ENCODE measurements around the gene P3H2. TPM values are rescaled to one million over a fixed set of nuclear protein-coding genes. Genes with fewer than 3 reads are reported as not detected.
A peak's percentile ranks its signal among the peaks of the same experiment; 100 is the strongest.

The P3H2 gene
- total RNA-seq, 2 donors from 2014 or later = 285 to 322 TPM

DNA sequence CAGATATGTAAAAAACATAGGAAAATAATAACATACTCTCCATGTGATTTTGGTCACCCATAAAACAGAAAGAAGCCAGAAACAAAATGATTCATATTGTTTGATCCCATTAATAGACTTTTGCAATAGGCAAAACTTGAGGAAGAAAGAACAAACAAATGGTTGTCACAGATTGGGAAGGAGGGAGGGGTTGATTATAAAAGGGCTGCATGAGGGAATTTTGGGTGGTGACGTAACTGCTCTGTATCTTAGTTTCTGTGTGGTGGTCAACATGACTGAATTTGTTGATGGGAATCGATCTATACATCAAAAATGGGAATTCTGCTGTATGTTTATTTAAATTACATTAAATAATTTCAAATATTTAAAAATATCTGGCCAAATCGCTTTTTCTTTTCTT lies 86.3 kb downstream of the P3H2 start:
- Mint-ChIP-seq H3K36me3 (ENCODE audit: low read depth) (peaks cover 16% of the 10 kb centered on the region), H3K4me3 (no peak overlapping the region), H3K27ac (no peak overlapping the region), H3K4me1 (peaks cover 33% of the 10 kb centered on the region), H3K9me3 (no peaks in the 10 kb centered on the region), H3K27me3 (ENCODE audit: insufficient read depth) (no peaks in the 10 kb centered on the region)
- Histone ChIP-seq H3K9ac (ENCODE audit: extremely low read depth, low read length, poor library complexity, severe bottlenecking) (no peak overlapping the region), H3K36me3 (ENCODE audit: control insufficient read depth, insufficient read depth, low read length) (peaks cover 36% of the 10 kb centered on the region), H3K4me1 (ENCODE audit: control insufficient read depth, insufficient read depth, low read length) (peaks cover 12% of the 10 kb centered on the region), H3K27ac (ENCODE audit: low read depth, low read length) (no peak overlapping the region), H3K9me3 (ENCODE audit: control insufficient read depth, low read length) (no peaks in the 10 kb centered on the region), H3K4me3 (ENCODE audit: low read length) (no peak overlapping the region), H3K27me3 (ENCODE audit: control insufficient read depth, insufficient read depth, low read length, poor library complexity, severe bottlenecking) (no peaks in the 10 kb centered on the region)
- TF ChIP-seq CTCF (conservative IDR thresholded peaks at IDR 0.05) = no peak
- 90% methylated on average over 2 of the region's 3 CpGs; no CpG with 5 or more reads in 1 of the 2 experiments for WGBS, 2 experiments (ENCODE audit: insufficient coverage in 1 of 2, insufficient read length in 1 of 2)
- no peak for DNase-seq

GRCh38 chr3:190032923-190033322 lies 87.8 kb downstream of the P3H2 start:
- Histone ChIP-seq H3K36me3 (ENCODE audit: control insufficient read depth, insufficient read depth, low read length) (peaks cover 46% of the 10 kb centered on the region), H3K4me3 (ENCODE audit: low read length) (no peak overlapping the region), H3K9ac (ENCODE audit: extremely low read depth, low read length, poor library complexity, severe bottlenecking) (no peak overlapping the region), H3K27ac (ENCODE audit: low read depth, low read length) (no peak overlapping the region), H3K9me3 (ENCODE audit: control insufficient read depth, low read length) (no peaks in the 10 kb centered on the region), H3K27me3 (ENCODE audit: control insufficient read depth, insufficient read depth, low read length, poor library complexity, severe bottlenecking) (no peaks in the 10 kb centered on the region), H3K4me1 (ENCODE audit: control insufficient read depth, insufficient read depth, low read length) (peaks cover 8% of the 10 kb centered on the region)
- Mint-ChIP-seq H3K27me3 (ENCODE audit: insufficient read depth) (no peaks in the 10 kb centered on the region), H3K4me3 (no peak overlapping the region), H3K27ac (no peak overlapping the region), H3K4me1 (peaks cover 24% of the 10 kb centered on the region), H3K36me3 (ENCODE audit: low read depth) (peaks cover 16% of the 10 kb centered on the region), H3K9me3 (no peaks in the 10 kb centered on the region)
- DNase-seq = peak; percentile 79
- peak; percentile 67 for TF ChIP-seq CTCF (conservative IDR thresholded peaks at IDR 0.05)
- 87 to 93% methylated on average over 7 to 10 of the region's 11 CpGs for WGBS, 2 experiments (ENCODE audit: insufficient coverage in 1 of 2, insufficient read length in 1 of 2)

GRCh38 chr3:190031887-190032752 lies 88.6 kb downstream of the P3H2 start:
- Histone ChIP-seq H3K4me3 (ENCODE audit: low read length) (no peak overlapping the region), H3K4me1 (ENCODE audit: control insufficient read depth, insufficient read depth, low read length) (peaks cover 5% of the 10 kb centered on the region), H3K27ac (ENCODE audit: low read depth, low read length) (no peak overlapping the region), H3K36me3 (ENCODE audit: control insufficient read depth, insufficient read depth, low read length) (peaks cover 50% of the 10 kb centered on the region), H3K9ac (ENCODE audit: extremely low read depth, low read length, poor library complexity, severe bottlenecking) (no peak overlapping the region), H3K9me3 (ENCODE audit: control insufficient read depth, low read length) (no peaks in the 10 kb centered on the region), H3K27me3 (ENCODE audit: control insufficient read depth, insufficient read depth, low read length, poor library complexity, severe bottlenecking) (no peaks in the 10 kb centered on the region)
- no peak overlapping the region for H3K4me3 Mint-ChIP-seq
- H3K27ac Mint-ChIP-seq = no peak overlapping the region
- H3K4me1 Mint-ChIP-seq = peaks cover 20% of the 10 kb centered on the region
- DNase-seq = no peak
- no peaks in the 10 kb centered on the region for H3K9me3 Mint-ChIP-seq
- no peaks in the 10 kb centered on the region for H3K27me3 Mint-ChIP-seq (ENCODE audit: insufficient read depth)
- no CpG with 5 or more reads among the region's 1 CpG for WGBS, 2 experiments (ENCODE audit: insufficient coverage in 1 of 2, insufficient read length in 1 of 2)
- H3K36me3 Mint-ChIP-seq (ENCODE audit: low read depth) = peaks cover 16% of the 10 kb centered on the region
- TF ChIP-seq CTCF (conservative IDR thresholded peaks at IDR 0.05) = no peak

All from endodermal cell (in vitro differentiated cells).